ENCODE data around the gene LINC01488. TPM values are rescaled to one million over a fixed set of nuclear protein-coding genes. Genes with fewer than 3 reads are reported as not detected.
A peak's percentile ranks its signal among the peaks of the same experiment; 100 is the strongest.

The LINC01488 gene
- total and polyA plus RNA-seq, 2 experiments from 2014 or later = not detected

- no peak for TF ChIP-seq NANOG (IDR thresholded peaks at IDR 0.05; ENCODE audit: borderline replicate concordance)
- no peak for TF ChIP-seq ZNF331 (CRISPR knock-in tag; IDR thresholded peaks at IDR 0.05; ENCODE audit: low read depth)
- TF ChIP-seq POLR2AphosphoS5 (IDR thresholded peaks at IDR 0.05; ENCODE audit: low read depth) = no peak
- no peak for TF ChIP-seq CREB1 (CRISPR knock-in tag; IDR thresholded peaks at IDR 0.05; ENCODE audit: low read depth)
- TF ChIP-seq ZNF114 (CRISPR knock-in tag; IDR thresholded peaks at IDR 0.05) = no peak
- no peak for TF ChIP-seq STAT1 (IDR thresholded peaks at IDR 0.05; ENCODE audit: unreplicated experiment)
- no peak for TF ChIP-seq EZH2 (IDR thresholded peaks at IDR 0.05; ENCODE audit: low read depth, unreplicated experiment)
- TF ChIP-seq EZH2phosphoT487 (IDR thresholded peaks at IDR 0.05; ENCODE audit: unreplicated experiment) = no peak
- TF ChIP-seq ETS1 (IDR thresholded peaks at IDR 0.05) = no peak
- TF ChIP-seq CTCF (conservative IDR thresholded peaks at IDR 0.05; ENCODE audit: low read depth in 2 of 2) = no peak
- TF ChIP-seq ZNF462 (CRISPR knock-in tag; IDR thresholded peaks at IDR 0.05) = no peak
- no peak for TF ChIP-seq REST (IDR thresholded peaks at IDR 0.05; ENCODE audit: unreplicated experiment)
- no peak for TF ChIP-seq JUNB (IDR thresholded peaks at IDR 0.05; ENCODE audit: unreplicated experiment)
- no peaks in the 10 kb centered on the region for H3K36me3 ChIP-seq (ENCODE audit: insufficient read depth)
- H4K20me1 ChIP-seq (replicated peaks; ENCODE audit: insufficient read depth) = no peaks in the 10 kb centered on the region
- H3F3A ChIP-seq (replicated peaks; ENCODE audit: low read depth) = no peaks in the 10 kb centered on the region
- H3K27me3 ChIP-seq (ENCODE audit: insufficient read depth) = no peaks in the 10 kb centered on the region
- ATAC-seq = peak; percentile 69
- no peak overlapping the region for H3K4me3 ChIP-seq
- H3K27me3 Mint-ChIP-seq (ENCODE audit: insufficient read depth, low read depth, poor library complexity) = peaks cover 16% of the 10 kb centered on the region
- no peaks in the 10 kb centered on the region for H3K9me2 ChIP-seq (ENCODE audit: insufficient read depth)
- H3K4me3 Mint-ChIP-seq = no peak overlapping the region
- H3K4me1 ChIP-seq (ENCODE audit: insufficient read depth) = no peaks in the 10 kb centered on the region
- no peak overlapping the region for H3K4me2 ChIP-seq
- H3K27ac ChIP-seq (ENCODE audit: low read depth) = no peak overlapping the region
- H3K9me3 Mint-ChIP-seq = no peaks in the 10 kb centered on the region; the same call in 2 of the 3 replicates
- peak overlapping the region; percentile 56; the same call in 1 of the 2 replicates for H2AFZ ChIP-seq
- H3K79me2 ChIP-seq (replicated peaks; ENCODE audit: insufficient read depth) = no peaks in the 10 kb centered on the region
- no peak overlapping the region for H3K27ac Mint-ChIP-seq
- DNase-seq (ENCODE audit: low spot score) = no peak
- peaks cover 6% of the 10 kb centered on the region for H3K4me1 Mint-ChIP-seq
- H3K36me3 Mint-ChIP-seq (ENCODE audit: low read depth) = no peaks in the 10 kb centered on the region; the same call in 2 of the 3 replicates
Measured at GRCh38 chr11:69534166-69534530, 52.7 kb downstream of the LINC01488 start.
